HG02610 (cell line): ENCODE data around the gene NCR3LG1.
"Not testable (repeated sequence)": the region's sequence is repeated elsewhere in the genome, so short reads cannot be mapped to it uniquely, and the experiment has no call there.

Experiments used
- ATAC-seq: cut with Tn5 transposase; IDR thresholded peaks from one replicate; pipeline ENCODE4 v1.9.1; 2021; ENCODE audit warnings: mild to moderate bottlenecking, moderate library complexity; ENCODE audit not compliant: unreplicated experiment

NCR3LG1 gene

GRCh38 chr11:17408026-17408425, 56.4 kb downstream of the NCR3LG1 start:
- ATAC-seq, result no peak

GRCh38 chr11:17408641-17409040, 57.0 kb downstream of the NCR3LG1 start:
- no peak for ATAC-seq

GRCh38 chr11:17410606-17411379, 59.2 kb downstream of the NCR3LG1 start:
- no peak for ATAC-seq

GRCh38 chr11:17411418-17411817, 59.8 kb downstream of the NCR3LG1 start:
- ATAC-seq, result no peak

GRCh38 chr11:17412488-17413180, 61.0 kb downstream of the NCR3LG1 start:
- no peak for ATAC-seq

- no peak for ATAC-seq
Observed at GRCh38 chr11:17413414-17414316, 62.1 kb downstream of the NCR3LG1 start.

- ATAC-seq, result no peak
Observed at GRCh38 chr11:17414317-17414737, 62.7 kb downstream of the NCR3LG1 start.

- no peak for ATAC-seq
Observed at GRCh38 chr11:17414992-17415391, 63.4 kb downstream of the NCR3LG1 start.

- no peak for ATAC-seq
Observed at GRCh38 chr11:17415523-17416104, 64.0 kb downstream of the NCR3LG1 start.

- ATAC-seq, result no peak
Observed at GRCh38 chr11:17416492-17416891, 64.9 kb downstream of the NCR3LG1 start.

GRCh38 chr11:17418444-17419081, 67.0 kb downstream of the NCR3LG1 start:
- no peak for ATAC-seq

- no peak for ATAC-seq
Observed at GRCh38 chr11:17421781-17422180, 70.2 kb downstream of the NCR3LG1 start.

GRCh38 chr11:17423533-17424310, 72.1 kb downstream of the NCR3LG1 start:
- no peak for ATAC-seq

- not testable (repeated sequence) for ATAC-seq
Observed at GRCh38 chr11:17426233-17426632, 74.6 kb downstream of the NCR3LG1 start.
